K562 (cell line): ENCODE results near the gene SRPK1. TPM values are rescaled to one million over a fixed set of nuclear protein-coding genes. Genes with fewer than 3 reads are reported as not detected.

Source experiments
- ATAC-seq: fragments of 200-7000 bp; cut with Tn5 transposase; 3 replicates; pipeline ENCODE4 v1.9.1; 2020; ENCODE audit warnings: moderate library complexity
- BruUV-seq: library from RNA; stranded (reverse); fragments of 400-500 nt; replicated peaks from 2 replicates; lab custom pipeline; 2021; lab: Mats Ljungman, UMichigan
- CTCF ChIA-PET: fragments of 300-600 bp; formaldehyde crosslinking; extraction: SDS; loops from one replicate; lab custom pipeline; 2021; ENCODE audit warnings: low intra/inter-chr PET ratio; lab: Yijun Ruan, JAX
- POLR2A ChIA-PET: fragments of 300-600, 350-650 bp; sonication (Branson Sonifier 250); formaldehyde crosslinking; extraction: SDS; loops from one replicate; lab custom pipeline; 2021; ENCODE audit warnings: antibody characterized with exemption, inconsistent platforms; lab: Yijun Ruan, JAX
- DNase-seq, 4 experiments: peaks; one replicate each; pipeline versions ENCODE4 v3.0.0 to v3.0.0-alpha.2; 2011 to 2018; ENCODE audit warnings: low spot score in 3 of 4, mixed read lengths in 3 of 4; ENCODE audit errors: extremely low read depth in 1 of 4
- FAIRE-seq: peaks from 2 replicates; lab custom pipeline; 2011; peaks lifted over from hg19 to GRCh38; lab: Jason Lieb, UNC
- H2AFZ ChIP-seq: 2 replicates; pipeline ENCODE4 v1.6.0; 2011; ENCODE audit warnings: low read depth, low read length, control low read depth, inconsistent platforms
- H3K27ac ChIP-seq: fragments of 200-600 bp; 3 replicates; pipeline ENCODE4 v1.8.0; 2011; ENCODE audit warnings: low read depth, mild to moderate bottlenecking, control low read depth, inconsistent platforms, low read length, moderate library complexity, mixed read lengths; ENCODE audit errors: extremely low read depth
- H3K27me3 ChIP-seq, 2 experiments: fragments of 300-600 bp in 1 of 2; 2 replicates in 1 of 2; 3 replicates in 1 of 2; pipeline versions ENCODE4 v1.6.0 to v1.8.0; 2011; ENCODE audit warnings: inconsistent platforms in 2 of 2, low read length in 2 of 2, mild to moderate bottlenecking in 1 of 2, mixed read lengths in 1 of 2, moderate library complexity in 1 of 2; ENCODE audit not compliant: control insufficient read depth in 2 of 2, insufficient read depth in 2 of 2
- H3K36me3 ChIP-seq: fragments of 300-600 bp; 3 replicates; pipeline ENCODE4 v1.8.0; 2011; ENCODE audit warnings: mild to moderate bottlenecking, low read length, inconsistent platforms; ENCODE audit not compliant: control insufficient read depth, insufficient read depth
- H3K4me1 ChIP-seq, 2 experiments: fragments of 200-600 bp in 1 of 2; replicated peaks in 1 of 2; 2 replicates in 1 of 2; 3 replicates in 1 of 2; pipeline versions ENCODE4 v1.5.1 to v1.8.0; 2011; ENCODE audit warnings: inconsistent platforms in 2 of 2, low read length in 2 of 2, mild to moderate bottlenecking in 1 of 2, mixed read lengths in 1 of 2, moderate library complexity in 1 of 2; ENCODE audit not compliant: control insufficient read depth in 2 of 2, insufficient read depth in 2 of 2
- H3K4me2 ChIP-seq: 2 replicates; pipeline ENCODE4 v1.6.1; 2011; ENCODE audit warnings: low read length, control low read depth, inconsistent platforms, mixed read lengths; ENCODE audit not compliant: insufficient read depth
- H3K4me3 ChIP-seq: fragments of 200-600 bp; sonication (generic), shearing (Covaris generic); 2 replicates; pipeline ENCODE4 v1.5.1; 2016; ENCODE audit warnings: control low read depth, inconsistent platforms
- H3K79me2 ChIP-seq: fragments of 200-600 bp; 3 replicates; pipeline ENCODE4 v1.8.0; 2011; ENCODE audit warnings: low read length, inconsistent platforms; ENCODE audit not compliant: control insufficient read depth, insufficient read depth
- H3K9ac ChIP-seq, 2 experiments: 2 replicates each; pipeline versions ENCODE4 v1.6.0 to v1.6.1; 2011; ENCODE audit warnings: low read depth in 2 of 2, low read length in 2 of 2, control low read depth in 1 of 2, inconsistent platforms in 1 of 2, mild to moderate bottlenecking in 1 of 2, mixed read lengths in 1 of 2; ENCODE audit not compliant: insufficient read depth in 1 of 2
- H3K9me1 ChIP-seq: one replicate; pipeline ENCODE4 v1.6.0; 2011; ENCODE audit warnings: inconsistent platforms, mild to moderate bottlenecking, low read length, moderate library complexity; ENCODE audit not compliant: control insufficient read depth, insufficient read depth
- H3K9me3 ChIP-seq: replicated peaks from 2 replicates; pipeline ENCODE4 v1.5.1; 2011; ENCODE audit warnings: low read depth, low read length, inconsistent platforms; ENCODE audit not compliant: control insufficient read depth, insufficient read depth
- H4K20me1 ChIP-seq: replicated peaks from 2 replicates; pipeline ENCODE4 v1.6.1; 2011; ENCODE audit warnings: low read length, inconsistent platforms, mixed read lengths; ENCODE audit not compliant: control insufficient read depth, insufficient read depth
- CEBPB ChIP-seq: fragments of 450-650 bp; IDR thresholded peaks from 2 replicates; pipeline ENCODE4 v1.6.1; 2016; ENCODE audit warnings: missing genetic modification characterization, missing compliant biosample characterization
- CEBPG ChIP-seq, 3 experiments: fragments of 200-800 bp in 1 of 3; sonication (Bioruptor generic) in 1 of 3; sonication (generic) in 1 of 3; formaldehyde crosslinking in 1 of 3; IDR thresholded peaks in 2 of 3; conservative IDR thresholded peaks in 1 of 3; 2 replicates each; pipeline versions ENCODE4 v1.6.1 to v1.8.0; 2016 to 2022; ENCODE audit warnings: missing compliant biosample characterization in 2 of 3, missing genetic modification characterization in 2 of 3, mild to moderate bottlenecking in 1 of 3, missing genetic modification reagents in 1 of 3
- IRF2 ChIP-seq: sonication (generic); formaldehyde crosslinking; IDR thresholded peaks from 2 replicates; pipeline ENCODE4 v1.8.1; 2022; ENCODE audit warnings: mild to moderate bottlenecking, missing genetic modification reagents
- ZNF644 ChIP-seq: fragments of 200-800 bp; sonication (Bioruptor generic); IDR thresholded peaks from 2 replicates; pipeline ENCODE4 v1.6.1; 2016; ENCODE audit warnings: low read depth, missing genetic modification characterization, missing compliant biosample characterization
- WGBS: fragments of 100-300 bp; shearing (Covaris generic); methylation state at CpG from one replicate; pipeline ENCODE4 v1.1.6; 2016; ENCODE audit warnings: low coverage, mixed read lengths; ENCODE audit not compliant: insufficient coverage; ENCODE audit errors: missing lambda C conversion rate; 5-methylcytosine and 5-hydroxymethylcytosine counted together
- in situ Hi-C: fragments of 300-500 bp; cut with MboI; formaldehyde crosslinking; loops from 4 replicates; pipeline ENCODE4 v1.15.0; 2018; ENCODE audit warnings: inconsistent platforms, mixed read lengths
- intact Hi-C: fragments of 100-400 bp; cut with micrococcal nuclease; formaldehyde crosslinking; loops from 2 replicates; pipeline ENCODE4 v1.14.2; 2022
- polyA plus RNA-seq, 8 experiments: library from polyadenylated mRNA; depleted of rRNA in 4 of 8; stranded (reverse) in 5 of 8; unstranded in 3 of 8; fragments of >200 nt; fragmentation: Nextera tagmentation in 2 of 8; fragmentation: Illumina TruSeq in 1 of 8; extraction: Ambion mirVana in 2 of 8; extraction: Trizol in 1 of 8; gene quantifications; 2 replicates each; pipeline versions ENCODE4 v1.2.1 to v1.2.3, GENCODE V29; 2011 to 2014; ENCODE audit warnings: inconsistent platforms in 1 of 8, missing spikeins in 1 of 8
- total RNA-seq, 7 experiments: library from RNA; depleted of rRNA in 6 of 7; stranded (reverse); fragments of >200 nt in 6 of 7; fragmentation: Illumina TruSeq in 2 of 7; extraction: Trizol in 2 of 7; gene quantifications; 2 replicates each; pipeline versions ENCODE4 v1.2.1 to v1.2.3, GENCODE V29; 2011 to 2021; ENCODE audit warnings: low replicate concordance in 1 of 7
- TF ChIP-seq, protein P1 (sequence below), 2 experiments: fragments of 450-650 bp in 1 of 2; sonication (generic) in 1 of 2; formaldehyde crosslinking in 1 of 2; IDR thresholded peaks; 2 replicates each; pipeline versions ENCODE4 v1.7.1 to v1.9.0; 2016 to 2022; ENCODE audit warnings: inconsistent platforms in 1 of 2, mild to moderate bottlenecking in 1 of 2, missing genetic modification reagents in 1 of 2

Gene SRPK1
- total and polyA plus RNA-seq, 9 of the 15 experiments (the other 6 are each of a cell fraction or from before 2014, with no cell fraction given): 99.6 to 185 (median 159) TPM

DNA sequence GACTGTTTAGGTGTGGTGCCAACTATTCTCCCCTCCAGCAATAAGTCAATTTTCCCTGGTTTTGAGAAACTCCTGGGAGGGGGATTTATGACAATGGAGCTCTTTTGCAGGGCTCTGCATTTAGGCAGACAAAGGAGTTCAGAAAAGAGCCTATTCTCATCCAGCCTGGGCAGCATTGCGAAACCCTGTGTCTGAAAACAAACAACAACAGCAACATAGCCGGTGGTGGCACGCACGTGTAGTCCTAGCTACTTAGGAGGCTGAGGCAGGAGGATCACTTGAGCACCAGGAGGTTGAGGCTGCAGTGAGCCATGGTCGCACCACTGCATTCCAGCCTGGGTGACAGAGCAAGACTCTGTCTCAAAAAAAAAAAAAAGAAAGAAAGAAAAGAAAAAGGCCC lies 130.2 kb downstream of the SRPK1 start:
- H3K9me1 ChIP-seq: no peaks in the 10 kb centered on the region
- CTCF ChIA-PET: interaction anchor here (0.5 kb wide), 1 partner anchor 245 kb away, joined by 4 read pairs; no protein-coding TSS in a partner anchor
- H2AFZ ChIP-seq: no peak overlapping the region
- FAIRE-seq (no peak), DNase-seq (peak in 1 of 4 experiments; percentile 8), ATAC-seq (no peak)
- TF ChIP-seq ZNF644 (tag) (no peak), CEBPB (peak; percentile 70), IRF2 (CRISPR knock-in tag) (0 out of 2 replicates have a peak, but pooled peaks have one; percentile 15), CEBPG (CRISPR knock-in tag; IDR thresholded peaks at IDR 0.05) (0 out of 2 replicates have a peak, but pooled peaks have one; percentile 35), CEBPG (tag; conservative IDR thresholded peaks at IDR 0.05 in 1 of 2, IDR thresholded peaks at IDR 0.05 in 1 of 2) (peak in 1 of 2 experiments; percentile 46; a peak in 1 of 4 replicates)
- TF ChIP-seq, protein P1, sequence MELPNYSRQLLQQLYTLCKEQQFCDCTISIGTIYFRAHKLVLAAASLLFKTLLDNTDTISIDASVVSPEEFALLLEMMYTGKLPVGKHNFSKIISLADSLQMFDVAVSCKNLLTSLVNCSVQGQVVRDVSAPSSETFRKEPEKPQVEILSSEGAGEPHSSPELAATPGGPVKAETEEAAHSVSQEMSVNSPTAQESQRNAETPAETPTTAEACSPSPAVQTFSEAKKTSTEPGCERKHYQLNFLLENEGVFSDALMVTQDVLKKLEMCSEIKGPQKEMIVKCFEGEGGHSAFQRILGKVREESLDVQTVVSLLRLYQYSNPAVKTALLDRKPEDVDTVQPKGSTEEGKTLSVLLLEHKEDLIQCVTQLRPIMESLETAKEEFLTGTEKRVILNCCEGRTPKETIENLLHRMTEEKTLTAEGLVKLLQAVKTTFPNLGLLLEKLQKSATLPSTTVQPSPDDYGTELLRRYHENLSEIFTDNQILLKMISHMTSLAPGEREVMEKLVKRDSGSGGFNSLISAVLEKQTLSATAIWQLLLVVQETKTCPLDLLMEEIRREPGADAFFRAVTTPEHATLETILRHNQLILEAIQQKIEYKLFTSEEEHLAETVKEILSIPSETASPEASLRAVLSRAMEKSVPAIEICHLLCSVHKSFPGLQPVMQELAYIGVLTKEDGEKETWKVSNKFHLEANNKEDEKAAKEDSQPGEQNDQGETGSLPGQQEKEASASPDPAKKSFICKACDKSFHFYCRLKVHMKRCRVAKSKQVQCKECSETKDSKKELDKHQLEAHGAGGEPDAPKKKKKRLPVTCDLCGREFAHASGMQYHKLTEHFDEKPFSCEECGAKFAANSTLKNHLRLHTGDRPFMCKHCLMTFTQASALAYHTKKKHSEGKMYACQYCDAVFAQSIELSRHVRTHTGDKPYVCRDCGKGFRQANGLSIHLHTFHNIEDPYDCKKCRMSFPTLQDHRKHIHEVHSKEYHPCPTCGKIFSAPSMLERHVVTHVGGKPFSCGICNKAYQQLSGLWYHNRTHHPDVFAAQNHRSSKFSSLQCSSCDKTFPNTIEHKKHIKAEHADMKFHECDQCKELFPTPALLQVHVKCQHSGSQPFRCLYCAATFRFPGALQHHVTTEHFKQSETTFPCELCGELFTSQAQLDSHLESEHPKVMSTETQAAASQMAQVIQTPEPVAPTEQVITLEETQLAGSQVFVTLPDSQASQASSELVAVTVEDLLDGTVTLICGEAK (IDR thresholded peaks at IDR 0.05): no peak
- TF ChIP-seq, protein P1 (CRISPR knock-in tag; IDR thresholded peaks at IDR 0.05): no peak
- H3K4me2 ChIP-seq: no peak overlapping the region
- no peak overlapping the region for H3K27ac ChIP-seq
- no peaks in the 10 kb centered on the region for H3K36me3 ChIP-seq
- H3K79me2 ChIP-seq: no peaks in the 10 kb centered on the region
- no peaks in the 10 kb centered on the region for H3K9me3 ChIP-seq
- H3K4me3 ChIP-seq: no peak overlapping the region
- in situ Hi-C loops: no loop called here
- POLR2A ChIA-PET: interaction anchor here (0.8 kb wide), 1 partner anchor 11 kb away, joined by 3 read pairs; no protein-coding TSS in a partner anchor
- intact Hi-C loops: no loop called here
- no peaks in the 10 kb centered on the region; the same call in 1 of the 2 replicates for H4K20me1 ChIP-seq
- H3K9ac ChIP-seq: no peak overlapping the region
- no TSS peak for BruUV-seq
- H3K27me3 ChIP-seq: peaks cover 63 to 72% of the 10 kb centered on the region in 2 experiments
- H3K4me1 ChIP-seq: peaks cover 0 to 6% of the 10 kb centered on the region in 2 experiments; a peak in 2 of 5 replicates
- WGBS: 3% methylated on average over 5 of the region's 5 CpGs
